KBM-7 (cell line): ENCODE measurements around the gene WEE2.

Source experiments
- DNase-seq: peaks from one replicate; pipeline ENCODE4 v3.0.0-alpha.2; 2015
- in situ Hi-C: fragments of 300-500 bp; cut with MboI; formaldehyde crosslinking; loops from 2 replicates; pipeline ENCODE4 v1.14.3; 2020; ENCODE audit warnings: low sequenced_read_pairs, low pct_unique_long_range_greater_than_20kb, mixed read lengths

WEE2 gene

DNA sequence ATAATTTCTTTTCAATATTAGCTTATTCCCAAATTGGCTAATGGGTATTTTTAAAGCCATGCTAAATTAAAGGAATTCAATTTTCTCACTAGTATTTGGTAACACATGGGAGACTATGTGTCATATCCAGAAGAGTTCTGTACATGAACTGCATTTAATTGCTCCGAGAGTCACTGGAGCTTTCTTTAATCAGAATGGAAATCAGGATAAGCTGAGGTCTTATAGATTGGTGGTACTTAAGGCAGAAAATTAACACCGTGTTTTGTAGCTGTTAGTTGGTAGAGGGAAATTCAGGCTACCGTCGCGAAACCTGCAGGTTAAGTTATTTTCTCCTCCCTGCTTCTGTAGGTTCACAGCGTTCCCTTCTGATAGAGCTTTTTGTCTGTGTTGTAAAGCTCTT lies at the start of gene WEE2:
Gene WEE2 (plus strand): TSS at position 3 of the 400 bp plus-strand sequence. CDS start 406 bp downstream, outside the sequence.
- in situ Hi-C loops = no loop called here
- no peak for DNase-seq

- in situ Hi-C loops = no loop called here
These were observed 48.7 kb upstream of the WEE2 start for GRCh38 chr7:141659501-141659900.

DNA sequence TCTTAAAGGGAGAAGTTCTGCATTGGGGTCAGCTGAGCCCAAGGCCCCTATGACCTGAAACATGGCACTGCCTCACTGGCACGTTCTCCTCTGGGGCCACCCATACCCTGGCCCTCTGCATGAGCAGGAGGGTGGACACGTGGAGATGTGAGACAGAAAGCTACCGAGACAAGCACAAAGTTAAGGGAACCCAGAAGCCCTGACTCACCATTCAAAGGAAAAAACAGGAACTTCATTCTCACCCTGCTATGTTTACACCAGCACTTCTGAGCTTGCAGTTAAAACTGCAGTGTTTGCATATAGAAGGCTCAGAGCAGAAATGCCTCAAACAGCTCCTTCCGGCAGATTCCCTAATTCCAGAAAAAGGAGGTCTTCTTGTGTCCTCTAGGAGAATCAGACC lies 47.9 kb upstream of the WEE2 start:
- in situ Hi-C loops = no loop called here
- peak; percentile 80 for DNase-seq

More at GRCh38 chr7:141659501-141659900, 48.7 kb upstream of the WEE2 start:
- DNase-seq = no peak

- in situ Hi-C loops = no loop called here
- peak; percentile 53 for DNase-seq
These were observed 44.9 kb upstream of the WEE2 start for GRCh38 chr7:141663081-141663849.

GRCh38 chr7:141664450-141664849 lies 43.7 kb upstream of the WEE2 start:
- no peak for DNase-seq
- in situ Hi-C loops = no loop called here

DNA sequence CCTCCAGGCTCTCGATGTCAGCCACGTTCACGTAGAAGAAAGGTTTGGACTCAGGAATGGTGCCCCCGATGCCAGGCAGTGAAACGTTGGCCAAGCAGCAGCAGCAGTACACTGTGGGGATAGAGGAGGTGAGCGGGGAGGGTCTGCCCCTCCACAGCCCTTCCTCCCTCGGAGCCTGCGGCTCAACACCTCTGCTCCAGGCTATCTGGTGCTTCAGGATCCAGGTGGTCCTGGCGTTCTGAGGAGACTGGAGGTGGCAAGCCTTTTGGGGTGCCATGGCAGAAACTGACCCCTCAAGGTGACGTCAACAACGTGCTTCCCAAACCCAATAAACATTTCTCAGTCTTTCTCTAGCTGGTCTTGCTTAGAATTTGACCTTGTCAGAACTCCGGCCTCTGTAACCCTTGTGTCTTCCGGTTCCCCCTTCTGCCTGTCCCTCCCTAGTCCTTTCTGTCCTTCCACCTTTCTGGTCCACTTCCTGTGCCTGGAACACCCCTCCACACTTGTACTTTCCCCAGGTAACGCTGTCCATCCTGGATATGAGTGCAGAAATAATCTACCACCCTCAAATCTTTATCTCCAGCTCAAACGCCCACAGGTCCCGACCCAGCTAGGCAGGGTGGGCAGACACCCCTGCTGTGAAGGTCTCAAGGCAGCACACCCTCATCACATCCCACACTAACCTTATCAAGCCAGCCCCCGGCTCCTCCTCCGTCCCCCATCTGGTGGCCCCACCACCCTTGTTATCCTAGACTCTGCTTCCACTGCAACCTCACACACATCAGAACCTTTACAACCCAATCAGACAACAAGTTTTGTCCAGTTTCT lies 42.7 kb upstream of the WEE2 start:
- no peak for DNase-seq
- in situ Hi-C loops = no loop called here

- no peak for DNase-seq
- in situ Hi-C loops = no loop called here
These were observed 42.1 kb upstream of the WEE2 start for GRCh38 chr7:141666071-141666470.

DNA sequence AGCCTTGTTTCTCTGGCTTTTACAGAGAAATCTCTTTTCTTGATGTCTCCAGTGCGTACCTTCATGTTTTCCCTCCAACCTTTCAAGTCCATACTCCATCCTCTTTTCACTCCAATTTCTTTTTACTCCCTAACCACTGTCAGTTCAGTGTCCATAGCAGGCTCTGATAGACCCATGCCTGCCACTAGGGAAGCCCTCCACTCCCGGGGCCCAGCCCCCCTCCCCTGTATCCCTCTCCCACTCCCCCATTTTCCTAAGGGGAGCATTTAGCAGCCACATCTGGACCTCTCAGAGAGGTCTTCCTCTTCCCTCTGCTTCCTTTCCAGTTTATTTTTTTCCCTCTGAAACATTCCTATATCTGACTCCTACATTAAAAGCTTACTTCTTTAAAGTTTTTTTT lies 39.3 kb upstream of the WEE2 start:
- in situ Hi-C loops = no loop called here

DNA sequence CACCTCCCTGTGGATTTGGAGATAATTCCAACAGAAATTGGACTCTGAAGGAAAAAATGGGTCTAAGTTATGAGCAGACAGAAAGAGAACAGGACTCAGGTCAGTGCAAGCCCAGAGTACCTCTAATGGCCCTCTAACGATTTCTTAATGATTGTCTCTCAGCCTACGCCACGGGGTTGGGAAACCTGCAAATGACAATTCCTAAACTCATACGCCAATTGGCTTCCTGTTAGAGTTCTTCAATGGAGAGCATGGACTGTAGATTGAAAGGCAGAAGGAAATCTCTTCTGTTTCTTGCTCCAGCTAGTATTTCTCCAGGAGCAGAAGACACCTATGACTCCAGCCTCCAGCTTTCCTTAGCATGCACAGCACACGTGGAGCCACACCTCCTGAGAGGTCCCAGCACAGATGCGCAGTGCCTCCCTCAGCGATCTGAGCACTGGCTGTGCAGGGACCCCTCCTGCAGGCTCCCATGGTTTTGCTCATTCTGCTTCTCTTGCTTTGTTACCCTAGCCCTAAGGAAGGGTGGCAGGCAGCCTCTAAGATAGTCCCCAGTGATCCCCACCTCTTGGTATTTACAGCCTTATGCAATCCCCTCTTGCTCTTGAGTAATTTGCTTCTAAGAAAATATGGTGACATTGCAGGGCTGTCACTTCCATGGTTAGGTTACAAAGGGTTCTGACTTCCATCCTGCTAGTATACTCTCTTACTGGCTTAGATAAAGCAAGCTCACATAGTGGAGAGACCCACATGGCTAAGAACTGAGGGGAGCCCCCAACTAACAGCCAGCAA lies 36.3 kb upstream of the WEE2 start:
- in situ Hi-C loops = no loop called here
- DNase-seq = no peak

More for the DNA sequence above, 39.3 kb upstream of the WEE2 start:
- DNase-seq = no peak

DNA sequence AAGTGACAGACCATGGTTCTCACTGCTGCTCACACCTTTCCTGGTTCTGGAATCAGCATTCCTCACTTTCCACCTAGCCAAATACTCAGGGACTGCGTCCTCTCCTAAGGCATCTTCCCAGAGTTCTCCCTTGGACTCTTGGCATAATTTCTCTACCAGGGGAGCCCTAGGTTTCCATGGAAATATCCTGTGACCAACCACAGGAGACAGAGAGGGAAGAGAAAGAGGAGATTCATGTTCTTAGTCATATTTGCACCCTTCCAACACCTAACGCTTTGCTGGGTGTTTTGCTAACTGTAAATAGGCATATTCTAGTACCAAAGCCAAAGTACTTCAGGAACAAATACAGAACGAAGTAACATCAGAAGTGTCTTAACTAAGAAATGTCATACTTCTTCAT lies 34.8 kb upstream of the WEE2 start:
- in situ Hi-C loops = no loop called here
- DNase-seq = no peak

GRCh38 chr7:141674171-141674671 lies 33.9 kb upstream of the WEE2 start:
- in situ Hi-C loops = no loop called here
- no peak for DNase-seq

- in situ Hi-C loops = no loop called here
- no peak for DNase-seq
These were observed 33.5 kb upstream of the WEE2 start for GRCh38 chr7:141674702-141675101.

DNA sequence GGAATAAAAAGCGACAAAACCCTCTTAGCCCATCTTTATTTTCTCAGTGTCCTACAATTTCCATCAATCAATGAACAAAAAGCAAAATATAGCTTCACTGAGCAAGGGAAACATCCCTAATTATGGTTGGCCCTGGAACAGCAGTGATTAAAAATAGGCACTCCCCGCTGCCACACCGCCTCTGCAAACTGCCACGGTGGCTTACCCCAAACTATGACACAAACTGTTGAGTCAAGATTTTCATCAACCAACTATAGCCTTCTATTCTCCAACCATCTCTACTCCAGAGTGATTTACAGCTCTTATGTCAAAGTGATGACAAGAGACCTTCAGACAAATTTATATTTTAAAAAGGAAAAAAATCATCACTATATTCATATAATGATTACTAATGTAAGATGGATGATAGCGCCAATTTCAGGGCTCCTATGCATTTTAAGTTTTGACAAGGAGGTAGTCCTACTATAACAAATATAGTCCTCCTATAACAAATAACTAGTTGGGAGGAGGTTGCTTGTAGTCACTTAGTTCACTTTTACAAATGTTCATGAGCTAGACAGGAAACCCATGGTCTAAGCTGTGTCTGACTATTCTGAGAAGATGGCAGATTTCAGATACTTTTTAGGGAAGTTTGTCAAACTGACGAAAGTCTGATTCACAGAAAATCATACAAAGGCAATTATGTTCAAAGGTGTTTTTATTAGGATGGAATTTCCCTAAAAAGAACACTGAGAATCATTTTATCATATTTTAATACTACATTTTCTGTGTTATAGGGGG lies 32.5 kb upstream of the WEE2 start:
- DNase-seq = peak; percentile 46
- in situ Hi-C loops = no loop called here

DNA sequence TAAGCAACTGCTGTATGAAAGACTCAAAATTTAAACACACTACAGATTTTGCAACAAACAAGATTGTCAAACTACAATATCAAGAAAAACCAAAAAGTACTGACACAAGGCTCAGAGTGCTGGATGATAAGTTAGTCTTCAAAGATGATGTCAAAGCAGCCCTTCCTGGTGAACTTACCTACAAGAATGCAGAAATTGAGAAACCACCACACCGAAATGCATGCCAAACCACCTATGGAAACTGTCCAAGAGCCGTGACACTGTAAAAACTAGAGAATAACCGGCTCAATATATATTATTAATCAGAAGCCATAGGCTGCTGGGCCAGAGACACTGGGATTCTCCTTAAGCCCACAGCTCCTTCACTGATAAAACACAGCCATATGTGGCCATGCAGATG lies 31.5 kb upstream of the WEE2 start:
- no peak for DNase-seq
- in situ Hi-C loops = no loop called here

DNA sequence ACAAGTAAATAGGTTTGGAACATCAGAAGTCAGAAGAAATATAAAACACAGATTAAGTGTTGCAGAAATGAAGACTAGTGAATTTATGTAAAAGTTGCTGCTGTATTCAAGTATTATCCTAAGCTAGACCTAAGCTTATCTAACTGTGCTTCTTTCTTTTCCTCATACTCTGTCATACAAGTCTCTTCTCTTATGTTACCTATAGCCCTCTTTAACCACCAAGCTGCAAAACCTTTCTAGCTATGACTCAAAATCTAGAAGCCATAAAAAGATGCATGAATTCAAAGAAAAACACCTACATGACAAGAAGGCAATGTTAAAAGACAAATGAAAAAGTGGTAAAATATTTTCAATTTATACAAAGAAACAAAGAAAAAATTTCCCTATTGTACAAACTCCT lies 29.1 kb upstream of the WEE2 start:
- DNase-seq = no peak
- in situ Hi-C loops = no loop called here

- no peak for DNase-seq
- in situ Hi-C loops = no loop called here
These were observed 22.7 kb upstream of the WEE2 start for GRCh38 chr7:141685285-141686023.

DNA sequence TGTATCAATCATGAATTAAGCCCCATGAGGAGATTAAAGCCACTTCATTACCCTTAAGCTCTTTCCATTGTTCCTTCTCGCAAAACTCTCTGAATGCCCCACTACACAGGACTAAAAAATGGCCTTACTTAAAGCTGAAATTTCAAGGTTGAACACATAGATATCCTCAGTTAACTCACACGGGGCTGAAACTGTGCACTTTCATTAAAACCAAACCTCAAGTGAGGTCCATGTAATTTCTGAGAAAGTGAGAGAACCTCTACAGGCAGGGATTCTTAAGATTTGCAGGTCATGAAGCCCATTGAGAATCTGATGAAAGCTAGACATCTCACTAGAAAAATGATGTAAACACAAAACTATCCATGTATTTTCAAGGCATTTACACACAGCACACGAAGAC lies 22.1 kb upstream of the WEE2 start:
- in situ Hi-C loops = no loop called here
- no peak for DNase-seq

- DNase-seq = no peak
- in situ Hi-C loops = no loop called here
These were observed 21.5 kb upstream of the WEE2 start for GRCh38 chr7:141686670-141687069.
